ENCODE results near the gene CRTC3. TPM values are rescaled to one million over a fixed set of nuclear protein-coding genes. Genes with fewer than 3 reads are reported as not detected.
"Not testable (repeated sequence)": the region's sequence is repeated elsewhere in the genome, so short reads cannot be mapped to it uniquely, and the experiment has no call there.

The CRTC3 gene
- polyA plus RNA-seq, 4 donors = 3.8 to 25.4 (median 8.5) TPM

DNA sequence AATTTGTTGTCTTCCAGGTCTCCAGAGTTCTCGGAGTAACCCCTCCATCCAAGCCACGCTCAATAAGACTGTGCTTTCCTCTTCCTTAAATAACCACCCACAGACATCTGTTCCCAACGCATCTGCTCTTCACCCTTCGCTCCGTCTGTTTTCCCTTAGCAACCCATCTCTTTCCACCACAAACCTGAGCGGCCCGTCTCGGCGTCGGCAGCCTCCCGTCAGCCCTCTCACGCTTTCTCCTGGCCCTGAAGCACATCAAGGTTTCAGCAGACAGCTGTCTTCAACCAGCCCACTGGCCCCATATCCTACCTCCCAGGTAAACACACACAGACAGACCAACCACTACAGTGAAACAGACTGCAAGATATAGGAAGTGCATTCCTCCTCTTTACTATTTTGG is 99.5 kb downstream of the CRTC3 start:
- no peak overlapping the region for H3K4me3 ChIP-seq (ENCODE audit: low read depth in 1 of 3, low read length in 3 of 3)
- DNase-seq = no peak
- peaks cover 0 to 3% (median 0%) of the 10 kb centered on the region in 3 donors for H3K4me1 ChIP-seq (ENCODE audit: control insufficient read depth in 3 of 3, insufficient read depth in 2 of 3, low read depth in 1 of 3, low read length in 2 of 3)
- no peaks in the 10 kb centered on the region for H3K9me3 ChIP-seq (ENCODE audit: control insufficient read depth in 2 of 2, insufficient read depth in 1 of 2, low read depth in 1 of 2, low read length in 1 of 2)
- FAIRE-seq = no peak
- no peaks in the 10 kb centered on the region for H3K27me3 ChIP-seq (ENCODE audit: control insufficient read depth in 3 of 3, insufficient read depth in 3 of 3, low read length in 3 of 3)
- WGBS, 3 donors = 95 to 98% (median 96%) methylated on average over 12 of the region's 12 CpGs
- H3K27ac ChIP-seq (ENCODE audit: low read depth in 1 of 3, low read length in 2 of 3) = no peak overlapping the region
- peaks cover 5 to 61% (median 9%) of the 10 kb centered on the region in 3 donors for H3K36me3 ChIP-seq (ENCODE audit: control insufficient read depth in 3 of 3, insufficient read depth in 2 of 3, low read depth in 1 of 3, low read length in 3 of 3)

DNA sequence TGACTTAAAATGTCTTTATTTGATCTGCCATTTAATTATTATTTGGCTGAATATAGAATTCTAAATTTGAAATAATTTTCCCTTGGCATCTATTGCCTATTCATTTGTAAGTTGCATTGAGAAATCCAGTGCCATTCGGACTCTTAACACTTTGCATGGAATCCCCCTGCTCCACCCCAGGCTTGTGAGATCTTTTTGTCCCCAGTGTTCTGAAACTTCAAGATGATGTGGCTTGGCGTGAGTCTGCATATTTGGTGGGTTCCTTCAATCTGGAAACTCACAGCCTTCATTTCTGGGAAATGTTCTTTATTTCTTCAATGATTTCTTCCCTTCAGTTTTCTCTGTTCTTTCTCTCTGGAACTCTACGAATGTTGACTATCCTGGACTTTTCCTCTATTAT is 103.6 kb downstream of the CRTC3 start:
- WGBS, 3 donors = 83 to 97% (median 88%) methylated on average over 3 of the region's 3 CpGs
- FAIRE-seq (no peak), DNase-seq (no peak)
- Histone ChIP-seq H3K9me3 (ENCODE audit: control insufficient read depth in 2 of 2, insufficient read depth in 1 of 2, low read depth in 1 of 2, low read length in 1 of 2) (no peaks in the 10 kb centered on the region), H3K27me3 (ENCODE audit: control insufficient read depth in 3 of 3, insufficient read depth in 3 of 3, low read length in 3 of 3) (no peaks in the 10 kb centered on the region), H3K4me1 (ENCODE audit: control insufficient read depth in 3 of 3, insufficient read depth in 2 of 3, low read depth in 1 of 3, low read length in 2 of 3) (no peaks in the 10 kb centered on the region), H3K27ac (ENCODE audit: low read depth in 1 of 3, low read length in 2 of 3) (no peak overlapping the region), H3K4me3 (ENCODE audit: low read depth in 1 of 3, low read length in 3 of 3) (no peak overlapping the region), H3K36me3 (ENCODE audit: control insufficient read depth in 3 of 3, insufficient read depth in 2 of 3, low read depth in 1 of 3, low read length in 3 of 3) (peaks cover 6 to 52% (median 9%) of the 10 kb centered on the region in 3 donors)

DNA sequence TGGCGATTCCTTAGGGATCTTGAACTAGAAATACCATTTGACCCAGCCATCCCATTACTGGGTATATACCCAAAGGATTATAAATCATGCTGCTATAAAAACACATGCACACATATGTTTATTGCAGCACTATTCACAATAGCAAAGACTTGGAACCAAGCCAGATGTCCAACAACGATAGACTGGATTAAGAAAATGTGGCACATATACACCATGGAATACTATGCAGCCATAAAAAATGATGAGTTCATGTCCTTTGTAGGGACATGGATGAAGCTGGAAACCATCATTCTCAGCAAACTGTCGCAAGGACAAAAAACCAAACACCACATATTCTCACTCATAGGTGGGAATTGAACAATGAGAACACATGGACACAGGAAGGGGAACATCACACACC is 107.3 kb downstream of the CRTC3 start:
- H3K4me3 ChIP-seq (ENCODE audit: low read depth in 1 of 3, low read length in 3 of 3); H3K27me3 ChIP-seq (ENCODE audit: control insufficient read depth in 3 of 3, insufficient read depth in 3 of 3, low read length in 3 of 3); H3K27ac ChIP-seq (ENCODE audit: low read depth in 1 of 3, low read length in 2 of 3); FAIRE-seq; H3K9me3 ChIP-seq (ENCODE audit: control insufficient read depth in 2 of 2, insufficient read depth in 1 of 2, low read depth in 1 of 2, low read length in 1 of 2); DNase-seq; H3K4me1 ChIP-seq (ENCODE audit: control insufficient read depth in 3 of 3, insufficient read depth in 2 of 3, low read depth in 1 of 3, low read length in 2 of 3): not testable (repeated sequence)
- WGBS, 3 donors = 50 to 72% (median 68%) methylated on average over 2 of the region's 3 CpGs
- H3K36me3 ChIP-seq (ENCODE audit: control insufficient read depth in 3 of 3, insufficient read depth in 2 of 3, low read depth in 1 of 3, low read length in 3 of 3) = peaks cover 4 to 50% (median 6%) of the 10 kb centered on the region in 3 donors

DNA sequence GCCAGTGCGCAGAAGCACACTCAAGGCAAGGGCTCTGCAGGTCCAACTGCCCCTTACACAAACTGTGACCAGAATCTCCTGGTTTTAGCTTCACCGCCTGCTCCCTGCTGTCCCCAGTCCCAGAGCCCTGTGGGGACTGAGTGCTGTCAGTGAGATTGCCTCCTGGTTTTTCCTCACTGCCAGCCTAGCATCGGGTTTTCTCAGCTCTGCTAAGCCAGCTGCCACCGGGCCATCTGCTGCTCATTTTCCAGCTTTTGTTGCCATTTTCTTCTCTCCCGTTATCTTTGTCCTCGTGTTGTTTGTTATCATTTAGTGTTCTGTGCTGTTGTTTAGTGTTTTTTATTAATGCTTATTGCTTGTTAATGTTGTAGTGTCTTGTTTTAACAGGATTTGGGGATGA is 108.0 kb downstream of the CRTC3 start:
- peaks cover 4 to 53% (median 6%) of the 10 kb centered on the region in 3 donors for H3K36me3 ChIP-seq (ENCODE audit: control insufficient read depth in 3 of 3, insufficient read depth in 2 of 3, low read depth in 1 of 3, low read length in 3 of 3)
- no peaks in the 10 kb centered on the region for H3K9me3 ChIP-seq (ENCODE audit: control insufficient read depth in 2 of 2, insufficient read depth in 1 of 2, low read depth in 1 of 2, low read length in 1 of 2)
- no peaks in the 10 kb centered on the region for H3K27me3 ChIP-seq (ENCODE audit: control insufficient read depth in 3 of 3, insufficient read depth in 3 of 3, low read length in 3 of 3)
- no peak overlapping the region for H3K27ac ChIP-seq (ENCODE audit: low read depth in 1 of 3, low read length in 2 of 3)
- WGBS, 3 donors = 84 to 90% (median 85%) methylated on average over 6 of the region's 6 CpGs
- DNase-seq = no peak
- H3K4me3 ChIP-seq (ENCODE audit: low read depth in 1 of 3, low read length in 3 of 3) = no peak overlapping the region
- no peaks in the 10 kb centered on the region for H3K4me1 ChIP-seq (ENCODE audit: control insufficient read depth in 3 of 3, insufficient read depth in 2 of 3, low read depth in 1 of 3, low read length in 2 of 3)
- no peak for FAIRE-seq

DNA sequence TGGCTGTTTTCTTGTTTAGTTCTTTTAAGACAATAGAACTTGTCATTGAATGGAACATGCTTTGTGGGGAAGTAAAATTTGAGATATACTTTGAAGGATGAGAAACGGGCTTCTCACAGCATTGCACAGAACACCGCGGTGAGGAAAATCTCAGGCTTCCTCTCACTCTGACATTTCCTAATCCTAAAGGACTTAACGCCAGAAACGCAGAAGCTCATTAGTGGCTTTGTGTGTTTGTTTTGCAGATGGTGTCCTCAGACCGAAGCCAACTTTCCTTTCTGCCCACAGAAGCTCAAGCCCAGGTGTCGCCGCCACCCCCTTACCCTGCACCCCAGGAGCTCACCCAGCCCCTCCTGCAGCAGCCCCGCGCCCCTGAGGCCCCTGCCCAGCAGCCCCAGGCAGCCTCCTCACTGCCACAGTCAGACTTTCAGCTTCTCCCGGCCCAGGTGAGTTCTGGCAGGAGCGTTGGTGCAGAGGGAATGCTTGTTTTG is 108.5 kb downstream of the CRTC3 start:
- DNase-seq = no peak
- Histone ChIP-seq H3K4me1 (ENCODE audit: control insufficient read depth in 3 of 3, insufficient read depth in 2 of 3, low read depth in 1 of 3, low read length in 2 of 3) (no peaks in the 10 kb centered on the region), H3K9me3 (ENCODE audit: control insufficient read depth in 2 of 2, insufficient read depth in 1 of 2, low read depth in 1 of 2, low read length in 1 of 2) (no peaks in the 10 kb centered on the region), H3K36me3 (ENCODE audit: control insufficient read depth in 3 of 3, insufficient read depth in 2 of 3, low read depth in 1 of 3, low read length in 3 of 3) (peaks cover 4 to 58% (median 6%) of the 10 kb centered on the region in 3 donors), H3K27me3 (ENCODE audit: control insufficient read depth in 3 of 3, insufficient read depth in 3 of 3, low read length in 3 of 3) (no peaks in the 10 kb centered on the region), H3K4me3 (ENCODE audit: low read depth in 1 of 3, low read length in 3 of 3) (no peak overlapping the region), H3K27ac (ENCODE audit: low read depth in 1 of 3, low read length in 2 of 3) (no peak overlapping the region)
- FAIRE-seq = no peak
- 75 to 89% (median 84%) methylated on average over 12 of the region's 12 CpGs for WGBS, 3 donors

DNA sequence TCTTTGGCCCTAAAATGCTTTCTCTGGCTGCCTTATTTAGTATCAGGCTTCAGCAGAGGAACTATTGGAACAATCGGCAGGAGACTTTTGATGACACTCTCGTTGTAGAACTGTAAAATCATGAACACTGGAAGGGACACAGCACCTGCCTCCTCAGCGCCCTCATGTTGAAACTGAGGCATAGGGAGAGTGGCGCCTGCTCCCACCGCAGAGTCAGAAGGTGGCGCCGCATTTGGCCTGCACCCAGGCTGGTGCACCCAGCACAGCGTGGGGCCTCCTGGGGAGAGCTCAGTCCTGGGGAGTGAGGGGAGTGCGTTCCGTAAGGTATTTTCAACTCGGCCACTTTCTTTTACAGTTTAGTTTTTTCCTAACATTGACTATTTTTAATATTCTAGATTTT is 109.2 kb downstream of the CRTC3 start:
- DNase-seq = no peak
- Histone ChIP-seq H3K9me3 (ENCODE audit: control insufficient read depth in 2 of 2, insufficient read depth in 1 of 2, low read depth in 1 of 2, low read length in 1 of 2) (no peaks in the 10 kb centered on the region), H3K27ac (ENCODE audit: low read depth in 1 of 3, low read length in 2 of 3) (no peak overlapping the region), H3K4me1 (ENCODE audit: control insufficient read depth in 3 of 3, insufficient read depth in 2 of 3, low read depth in 1 of 3, low read length in 2 of 3) (no peaks in the 10 kb centered on the region), H3K4me3 (ENCODE audit: low read depth in 1 of 3, low read length in 3 of 3) (no peak overlapping the region), H3K27me3 (ENCODE audit: control insufficient read depth in 3 of 3, insufficient read depth in 3 of 3, low read length in 3 of 3) (no peaks in the 10 kb centered on the region), H3K36me3 (ENCODE audit: control insufficient read depth in 3 of 3, insufficient read depth in 2 of 3, low read depth in 1 of 3, low read length in 3 of 3) (peaks cover 4 to 64% (median 8%) of the 10 kb centered on the region in 3 donors)
- 94 to 96% (median 95%) methylated on average over 11 of the region's 11 CpGs for WGBS, 3 donors
- no peak for FAIRE-seq

DNA sequence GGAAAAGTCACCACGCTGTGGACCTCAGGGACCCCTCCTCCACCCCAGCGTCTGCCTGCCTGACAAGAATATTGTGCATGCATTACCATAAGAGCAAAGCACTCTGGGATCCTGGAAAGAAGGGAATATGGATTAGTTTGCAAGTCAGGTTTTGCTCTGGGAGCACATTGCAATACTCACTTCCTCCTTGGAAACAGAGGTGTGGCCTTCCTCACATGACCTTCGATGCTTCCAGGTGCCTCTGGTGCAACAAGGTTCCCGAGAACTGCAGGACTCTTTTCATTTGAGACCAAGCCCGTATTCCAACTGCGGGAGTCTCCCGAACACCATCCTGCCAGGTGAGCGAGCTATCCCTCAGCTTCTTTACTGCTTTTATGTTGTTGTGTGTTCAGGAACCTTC is 111.1 kb downstream of the CRTC3 start:
- peaks cover 0 to 2% (median 0%) of the 10 kb centered on the region in 3 donors for H3K4me1 ChIP-seq (ENCODE audit: control insufficient read depth in 3 of 3, insufficient read depth in 2 of 3, low read depth in 1 of 3, low read length in 2 of 3)
- H3K27ac ChIP-seq (ENCODE audit: low read depth in 1 of 3, low read length in 2 of 3) = no peak overlapping the region
- no peak overlapping the region for H3K4me3 ChIP-seq (ENCODE audit: low read depth in 1 of 3, low read length in 3 of 3)
- peaks cover 2 to 60% (median 8%) of the 10 kb centered on the region in 3 donors for H3K36me3 ChIP-seq (ENCODE audit: control insufficient read depth in 3 of 3, insufficient read depth in 2 of 3, low read depth in 1 of 3, low read length in 3 of 3)
- DNase-seq (peak in 1 of 2 donors; percentile 33), FAIRE-seq (no peak)
- H3K27me3 ChIP-seq (ENCODE audit: control insufficient read depth in 3 of 3, insufficient read depth in 3 of 3, low read length in 3 of 3) = no peaks in the 10 kb centered on the region
- H3K9me3 ChIP-seq (ENCODE audit: control insufficient read depth in 2 of 2, insufficient read depth in 1 of 2, low read depth in 1 of 2, low read length in 1 of 2) = no peaks in the 10 kb centered on the region
- WGBS, 3 donors = 73 to 85% (median 81%) methylated on average over 8 of the region's 8 CpGs

DNA sequence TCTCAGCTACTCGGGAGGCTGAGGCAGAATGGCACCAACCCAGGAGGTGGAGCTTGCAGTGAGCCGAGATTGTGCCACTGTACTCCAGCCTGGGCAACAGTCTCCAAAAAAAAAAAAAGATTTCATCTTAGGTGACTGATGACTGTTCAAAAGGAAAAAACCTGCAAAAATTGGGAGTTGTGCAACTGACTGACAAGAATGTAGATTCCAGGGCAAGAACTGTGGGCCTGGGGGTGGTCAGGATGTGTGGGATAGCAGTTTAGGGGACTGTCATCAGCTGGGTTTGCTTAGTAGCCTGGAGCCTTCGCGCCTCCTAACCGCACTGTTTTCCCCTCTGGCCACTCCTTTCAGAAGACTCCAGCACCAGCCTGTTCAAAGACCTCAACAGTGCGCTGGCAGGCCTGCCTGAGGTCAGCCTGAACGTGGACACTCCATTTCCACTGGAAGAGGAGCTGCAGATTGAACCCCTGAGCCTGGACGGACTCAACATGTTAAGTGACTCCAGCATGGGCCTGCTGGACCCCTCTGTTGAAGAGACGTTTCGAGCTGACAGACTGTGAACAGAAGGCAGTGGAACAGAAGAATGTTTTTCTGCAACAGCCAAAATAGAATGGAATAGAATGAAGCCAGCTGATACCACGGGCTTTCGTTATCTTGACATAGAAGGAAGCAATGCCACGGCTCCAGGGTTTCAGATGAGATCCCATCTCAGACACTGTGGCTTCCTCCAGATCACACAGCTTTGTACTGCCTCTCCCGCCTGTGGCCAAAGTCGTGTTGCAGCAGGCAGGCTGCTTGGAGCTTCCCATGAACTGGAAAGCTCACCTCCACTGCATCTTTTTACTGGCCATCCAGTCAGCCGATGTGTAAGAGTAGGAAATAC is 112.1 kb downstream of the CRTC3 start:
- Histone ChIP-seq H3K9me3 (ENCODE audit: control insufficient read depth in 2 of 2, insufficient read depth in 1 of 2, low read depth in 1 of 2, low read length in 1 of 2) (no peaks in the 10 kb centered on the region), H3K36me3 (ENCODE audit: control insufficient read depth in 3 of 3, insufficient read depth in 2 of 3, low read depth in 1 of 3, low read length in 3 of 3) (peaks cover 2 to 60% (median 8%) of the 10 kb centered on the region in 3 donors), H3K4me3 (ENCODE audit: low read depth in 1 of 3, low read length in 3 of 3) (no peak overlapping the region), H3K27me3 (ENCODE audit: control insufficient read depth in 3 of 3, insufficient read depth in 3 of 3, low read length in 3 of 3) (no peaks in the 10 kb centered on the region), H3K4me1 (ENCODE audit: control insufficient read depth in 3 of 3, insufficient read depth in 2 of 3, low read depth in 1 of 3, low read length in 2 of 3) (peaks cover 0 to 2% (median 0%) of the 10 kb centered on the region in 3 donors), H3K27ac (ENCODE audit: low read depth in 1 of 3, low read length in 2 of 3) (no peak overlapping the region)
- DNase-seq (no peak), FAIRE-seq (no peak)
- 88 to 94% (median 92%) methylated on average over 16 of the region's 16 CpGs for WGBS, 3 donors
